ENCODE measurements around the gene ADGB. TPM values are rescaled to one million over a fixed set of nuclear protein-coding genes. Genes with fewer than 3 reads are reported as not detected.

Gene ADGB
- polyA plus RNA-seq, 4 donors = 0.15 to 0.56 (median 0.39) TPM

DNA sequence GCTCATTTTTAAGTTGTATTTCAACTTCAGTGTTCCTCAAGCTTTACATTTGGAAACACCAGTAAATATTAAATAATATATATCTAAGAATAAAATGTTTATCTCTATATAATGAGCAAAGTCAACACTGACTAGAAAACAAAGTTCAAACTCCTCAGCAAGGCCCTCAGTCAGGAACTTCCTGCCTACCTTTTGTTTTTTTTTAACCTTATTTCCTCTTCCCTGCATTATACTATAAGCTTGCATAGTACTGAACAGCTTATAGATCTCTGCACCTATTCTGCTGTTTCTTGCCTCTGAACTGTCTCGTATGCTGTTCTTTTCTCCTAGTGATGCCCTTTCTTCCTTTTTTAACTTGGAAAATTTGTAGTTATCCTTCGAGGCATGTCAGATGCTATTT is 29.6 kb downstream of the ADGB start:
- no peak for DNase-seq (ENCODE audit: low read depth in 4 of 4, low spot score in 3 of 4)

- no peak for DNase-seq (ENCODE audit: low read depth in 4 of 4, low spot score in 3 of 4)
Measured at GRCh38 chr6:146634022-146634421, 35.2 kb downstream of the ADGB start.

DNA sequence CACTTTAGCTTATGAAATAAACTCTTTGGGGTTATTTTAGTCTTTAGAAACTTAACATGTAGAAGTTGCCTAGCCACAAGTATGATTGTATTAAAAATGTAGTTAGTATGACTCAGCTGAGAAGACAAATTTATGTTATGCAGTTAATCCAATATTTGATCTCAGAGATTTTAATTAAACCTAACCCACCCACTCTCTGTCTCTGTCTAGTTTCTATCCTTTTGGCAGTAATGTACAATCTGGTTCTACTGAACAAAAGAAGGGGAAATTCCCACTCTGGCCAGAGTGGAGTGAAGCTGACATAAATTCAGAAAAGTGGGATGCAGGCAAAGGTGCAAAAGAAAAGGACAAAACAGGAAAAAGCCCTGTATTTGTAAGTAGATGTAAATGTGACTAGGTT is 36.4 kb downstream of the ADGB start:
- DNase-seq (ENCODE audit: low read depth in 4 of 4, low spot score in 3 of 4) = no peak

GRCh38 chr6:146636481-146636880 is 37.7 kb downstream of the ADGB start:
- no peak for DNase-seq (ENCODE audit: low read depth in 4 of 4, low spot score in 3 of 4)

GRCh38 chr6:146642921-146643320 is 44.1 kb downstream of the ADGB start:
- no peak for DNase-seq (ENCODE audit: low read depth in 4 of 4, low spot score in 3 of 4)

DNA sequence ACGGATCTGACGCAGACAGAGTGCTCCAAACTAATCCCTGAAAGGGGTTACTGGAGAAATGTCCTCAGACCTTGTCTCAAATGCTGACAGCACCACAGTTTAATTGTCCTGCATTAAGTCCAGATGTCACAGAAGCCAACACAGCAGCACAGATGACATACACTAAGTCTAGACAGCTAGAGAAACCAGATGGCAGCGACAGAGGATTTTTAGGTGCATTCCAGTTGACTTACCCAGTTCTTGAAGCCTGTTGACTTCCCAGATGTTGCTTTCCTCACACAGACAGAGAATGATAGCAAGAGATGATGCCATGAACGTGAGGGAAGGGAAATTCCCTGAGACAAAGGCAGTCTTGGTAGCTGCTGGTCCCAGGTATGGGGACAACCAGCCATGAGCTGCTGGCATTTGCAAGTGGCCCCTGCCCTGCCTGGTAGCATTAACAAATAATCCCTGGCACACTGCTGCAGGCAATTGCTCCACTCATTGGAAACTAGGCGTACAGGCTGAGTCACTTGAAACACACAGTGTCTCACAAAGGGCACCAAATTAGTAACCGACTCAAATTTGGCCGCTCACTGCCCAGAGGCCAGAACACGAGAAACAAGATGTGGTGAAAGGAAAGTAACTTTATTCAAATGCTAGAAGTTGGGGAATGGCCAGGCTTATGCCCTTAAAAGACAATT is 52.2 kb downstream of the ADGB start:
- DNase-seq (ENCODE audit: low read depth in 4 of 4, low spot score in 3 of 4) = no peak

- DNase-seq (ENCODE audit: low read depth in 4 of 4, low spot score in 3 of 4) = no peak
Measured at GRCh38 chr6:146651482-146651863, 52.7 kb downstream of the ADGB start.

DNA sequence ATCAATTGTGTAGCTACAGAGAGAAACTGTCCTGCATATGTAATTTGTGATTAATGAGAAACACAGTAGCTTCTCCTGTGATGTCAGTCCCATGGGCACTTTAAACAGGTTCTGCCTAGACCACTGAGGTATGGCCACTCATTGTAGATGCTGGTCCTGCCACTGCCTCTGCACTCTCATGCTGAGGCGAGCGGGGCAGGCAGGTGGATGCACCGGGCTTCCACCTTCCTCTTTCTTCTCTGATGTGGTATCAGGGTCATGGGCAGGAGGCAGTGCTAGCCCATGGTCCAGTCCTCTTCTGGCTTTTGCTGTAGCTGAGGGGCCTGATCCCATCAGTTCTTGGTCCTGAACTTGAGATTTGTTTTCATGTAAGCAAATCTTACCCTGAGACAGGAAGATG is 58.7 kb downstream of the ADGB start:
- DNase-seq (ENCODE audit: low read depth in 4 of 4, low spot score in 3 of 4) = no peak

DNA sequence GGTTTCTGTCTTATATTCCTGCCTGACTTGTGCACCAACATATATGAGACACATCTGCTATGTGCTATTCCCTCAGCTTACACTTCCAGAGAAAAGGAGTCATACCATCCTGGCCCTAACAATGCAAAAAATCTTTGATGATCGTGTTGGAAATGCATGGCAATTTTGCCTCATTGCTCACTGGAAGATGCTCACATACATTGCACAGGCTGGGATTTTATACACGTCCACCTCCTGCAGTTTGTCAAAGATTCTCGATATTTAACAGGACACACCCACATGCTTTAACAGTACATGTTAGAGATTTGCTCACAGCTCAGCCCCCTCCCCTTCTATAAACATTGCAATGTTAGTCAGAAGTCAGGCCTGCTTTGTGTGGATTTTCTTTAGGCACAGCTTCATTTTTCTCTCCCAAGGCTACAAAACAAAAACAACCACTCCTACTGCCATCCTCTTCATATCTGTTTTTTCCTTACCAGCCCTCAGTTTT is 66.1 kb downstream of the ADGB start:
- DNase-seq (ENCODE audit: low read depth in 4 of 4, low spot score in 3 of 4) = no peak

- no peak for DNase-seq (ENCODE audit: low read depth in 4 of 4, low spot score in 3 of 4)
Measured at GRCh38 chr6:146666909-146667308, 68.1 kb downstream of the ADGB start.

- DNase-seq (ENCODE audit: low read depth in 4 of 4, low spot score in 3 of 4) = no peak
Measured at GRCh38 chr6:146670161-146670560, 71.4 kb downstream of the ADGB start.

DNA sequence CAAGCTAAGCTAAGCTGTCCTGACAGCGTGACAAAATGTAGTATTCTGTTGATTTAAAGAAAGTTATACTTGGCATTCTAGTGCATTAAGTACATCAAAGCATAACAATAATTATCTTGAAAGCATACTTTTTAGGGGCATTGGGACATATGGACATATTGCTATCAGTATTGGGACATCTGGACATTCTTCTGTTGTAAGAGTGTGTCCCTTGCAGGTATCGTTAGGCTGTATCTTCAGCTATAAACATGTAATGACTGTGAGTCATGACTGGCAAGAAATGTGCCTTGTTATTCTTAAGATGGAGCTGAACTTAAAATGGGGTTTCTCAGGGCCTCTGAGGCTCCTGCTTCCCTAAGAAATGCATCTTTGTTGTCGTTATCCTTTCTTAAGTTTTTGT is 74.3 kb downstream of the ADGB start:
- no peak for DNase-seq (ENCODE audit: low read depth in 4 of 4, low spot score in 3 of 4)

DNA sequence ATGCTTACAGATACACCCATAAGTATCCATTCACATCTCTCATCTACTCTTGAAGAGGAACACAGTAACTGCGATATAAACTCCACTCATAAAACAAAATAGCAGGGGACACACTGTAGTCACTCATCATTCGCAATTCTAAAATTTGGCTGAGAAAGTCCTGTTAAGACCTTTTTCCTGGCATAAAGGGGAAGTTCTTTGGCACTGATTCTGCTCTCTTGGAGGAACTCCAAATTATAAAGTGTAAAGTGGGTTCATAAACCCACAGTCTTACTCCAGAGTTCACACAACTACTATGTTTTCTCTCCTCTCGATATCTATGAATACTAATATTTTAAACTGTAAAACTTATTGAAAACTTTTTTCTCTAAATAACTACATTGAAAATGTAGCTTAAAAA is 80.6 kb downstream of the ADGB start:
- no peak for DNase-seq (ENCODE audit: low read depth in 4 of 4, low spot score in 3 of 4)

DNA sequence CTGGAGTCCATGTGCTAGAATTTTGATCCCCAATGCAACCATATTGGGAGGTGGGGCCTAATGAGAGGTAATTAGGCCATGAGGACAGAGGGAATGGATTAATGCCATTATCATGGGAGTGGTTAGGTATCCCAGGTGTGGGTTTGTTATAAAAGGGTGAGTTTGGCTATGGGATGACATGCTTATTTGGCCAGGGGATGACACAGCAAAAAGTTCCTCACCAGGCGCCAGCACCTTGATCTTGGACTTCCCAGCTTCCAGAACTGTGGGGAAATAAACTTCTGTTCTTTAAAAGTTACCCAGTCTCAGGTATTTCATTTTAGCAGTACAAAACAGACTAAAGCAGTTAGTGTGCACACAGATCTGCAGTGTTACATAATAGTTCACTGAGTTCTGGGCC is 84.1 kb downstream of the ADGB start:
- no peak for DNase-seq (ENCODE audit: low read depth in 4 of 4, low spot score in 3 of 4)

DNA sequence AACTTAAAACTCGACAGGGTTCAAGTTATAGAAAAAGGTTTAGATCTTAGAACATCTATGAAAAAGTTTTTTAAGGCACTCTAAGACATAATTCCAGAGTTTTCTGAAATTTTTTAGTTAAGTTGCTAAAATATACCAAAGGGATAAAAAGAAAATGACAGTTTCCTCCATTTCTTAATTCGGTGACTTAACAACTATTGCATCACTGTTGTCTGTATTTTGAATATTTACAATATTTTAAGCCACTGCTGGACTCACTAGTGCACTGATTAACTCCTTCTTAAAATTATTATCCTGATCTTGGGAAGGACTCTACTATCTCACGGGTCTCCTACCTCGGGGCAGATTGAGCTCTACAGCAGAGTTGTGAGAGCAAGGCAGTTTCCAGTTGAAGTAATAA is 91.0 kb downstream of the ADGB start:
- no peak for DNase-seq (ENCODE audit: low read depth in 4 of 4, low spot score in 3 of 4)

- DNase-seq (ENCODE audit: low read depth in 4 of 4, low spot score in 3 of 4) = no peak
Measured at GRCh38 chr6:146693342-146693741, 94.6 kb downstream of the ADGB start.

DNA sequence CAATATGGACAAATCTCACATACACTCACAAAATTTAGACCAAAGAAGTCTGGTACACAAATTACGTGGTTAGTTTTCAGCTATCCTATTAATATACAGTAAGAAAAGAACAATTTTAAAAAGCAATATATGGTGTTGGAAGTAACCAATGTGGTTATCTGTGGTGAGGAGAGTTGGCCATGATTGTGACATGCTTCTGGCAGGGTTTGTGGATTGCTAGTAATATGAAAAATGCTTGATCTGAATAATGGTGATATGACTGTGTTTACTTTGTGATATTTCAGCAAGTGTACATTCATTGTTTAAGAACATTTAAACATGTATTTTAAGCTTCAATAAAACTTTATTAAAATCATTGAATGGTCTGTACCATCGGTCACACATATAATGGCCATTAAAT is 99.1 kb downstream of the ADGB start:
- no peak for DNase-seq (ENCODE audit: low read depth in 4 of 4, low spot score in 3 of 4)

DNA sequence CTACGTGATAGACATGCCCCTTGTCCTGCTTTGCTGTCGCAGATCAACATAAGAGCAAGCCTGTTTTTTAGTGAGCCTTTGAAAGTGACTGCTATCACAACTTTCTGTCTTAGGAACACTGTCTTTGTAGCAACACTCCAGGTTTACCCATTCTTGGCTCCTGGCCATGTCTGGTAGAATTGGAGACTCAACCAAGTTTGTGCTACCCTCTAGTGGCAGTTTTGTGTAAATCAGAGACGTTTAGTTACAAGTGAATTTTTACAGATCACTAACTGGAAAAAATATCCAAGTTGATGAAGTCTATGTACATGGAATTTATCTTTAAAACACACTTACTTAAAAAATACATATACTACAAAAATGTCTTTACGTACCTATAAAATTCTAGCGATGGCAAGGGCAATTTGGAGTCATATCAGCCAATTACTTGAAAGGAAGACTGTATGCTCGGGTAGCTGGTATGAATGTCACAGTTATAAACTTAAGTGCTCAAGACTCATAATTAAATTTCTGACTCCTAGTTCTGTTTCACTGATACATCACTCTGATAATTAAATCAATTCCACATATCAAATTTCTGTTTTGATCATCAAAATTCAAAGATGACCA is 101.4 kb downstream of the ADGB start:
- peak; percentile 61 to 73 (median 66) for DNase-seq (ENCODE audit: low read depth in 4 of 4, low spot score in 3 of 4)

DNA sequence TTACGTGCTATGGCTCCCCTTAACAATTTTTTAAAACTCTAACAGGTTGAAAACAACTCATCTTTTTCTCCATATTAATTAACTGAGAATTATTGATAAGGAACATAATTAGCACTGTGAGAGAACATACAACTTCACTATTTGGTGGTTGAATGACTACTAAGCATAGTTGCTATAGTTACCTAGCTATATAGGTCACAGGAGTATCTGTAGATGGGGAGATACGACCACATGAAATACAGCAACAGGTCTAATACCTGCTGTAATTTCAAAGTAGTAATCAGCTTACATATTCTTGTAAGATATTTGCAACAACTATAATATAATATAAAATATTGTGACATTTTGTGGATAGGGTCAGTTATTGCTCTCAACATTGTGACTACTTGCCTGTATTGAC is 102.9 kb downstream of the ADGB start:
- DNase-seq (ENCODE audit: low read depth in 4 of 4, low spot score in 3 of 4) = no peak

- DNase-seq (ENCODE audit: low read depth in 4 of 4, low spot score in 3 of 4) = no peak
Measured at GRCh38 chr6:146709036-146709622, 110.4 kb downstream of the ADGB start.

- no peak for DNase-seq (ENCODE audit: low read depth in 4 of 4, low spot score in 3 of 4)
Measured at GRCh38 chr6:146719387-146719786, 120.6 kb downstream of the ADGB start.

GRCh38 chr6:146739696-146740095 is 140.9 kb downstream of the ADGB start:
- DNase-seq (ENCODE audit: low read depth in 4 of 4, low spot score in 3 of 4) = no peak

Data from left renal pelvis (tissue), 4 donors.